Measurements from ENCODE around the gene NUP210.

Gene NUP210

DNA sequence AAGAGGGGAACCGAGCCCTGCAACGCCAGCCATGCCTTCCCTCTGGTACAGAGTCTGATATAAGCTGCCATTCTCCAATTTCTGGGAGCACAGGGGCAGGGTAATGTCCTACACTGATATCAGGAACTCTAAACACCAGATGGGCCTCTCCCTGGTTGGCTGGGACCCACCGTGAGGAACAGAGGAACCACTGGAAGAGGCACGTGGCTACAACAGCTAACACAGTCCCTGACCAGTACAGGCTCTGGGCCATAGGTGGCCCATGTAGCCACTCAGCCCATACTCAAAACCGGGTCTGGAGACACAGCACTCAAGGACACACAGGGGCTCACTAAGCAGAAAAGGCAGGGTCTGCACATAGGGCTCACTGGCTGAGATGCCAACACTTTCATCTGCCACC is 13.9 kb downstream of the NUP210 start:
- Histone ChIP-seq H3K27me3 (ENCODE audit: insufficient read depth, low read length, poor library complexity) (no peaks in the 10 kb centered on the region), H3K36me3 (ENCODE audit: insufficient read depth, low read length) (peaks cover 72% of the 10 kb centered on the region), H3K9me3 (ENCODE audit: insufficient read depth, low read length, severe bottlenecking) (peaks cover 9% of the 10 kb centered on the region), H2AFZ (ENCODE audit: low read depth, low read length) (no peak overlapping the region), H4K20me1 (ENCODE audit: insufficient read depth, low read length) (peaks cover 78% of the 10 kb centered on the region), H3K9ac (ENCODE audit: low read depth, low read length) (no peak overlapping the region), H3K4me2 (ENCODE audit: insufficient read depth, low read length) (no peak overlapping the region), H3K79me2 (ENCODE audit: insufficient read depth, low read length) (peaks cover 100% of the 10 kb centered on the region), H3K27ac (ENCODE audit: low read length) (peak overlapping the region; percentile 55), H3K4me3 (ENCODE audit: low read depth in 1 of 2, low read length in 2 of 2) (no peak overlapping the region), H3K4me1 (ENCODE audit: insufficient read depth, low read length) (no peaks in the 10 kb centered on the region)
- ATAC-seq (ENCODE audit: insufficient read depth, low read depth) (no peak), DNase-seq (no peak)
- TF ChIP-seq, protein P1, sequence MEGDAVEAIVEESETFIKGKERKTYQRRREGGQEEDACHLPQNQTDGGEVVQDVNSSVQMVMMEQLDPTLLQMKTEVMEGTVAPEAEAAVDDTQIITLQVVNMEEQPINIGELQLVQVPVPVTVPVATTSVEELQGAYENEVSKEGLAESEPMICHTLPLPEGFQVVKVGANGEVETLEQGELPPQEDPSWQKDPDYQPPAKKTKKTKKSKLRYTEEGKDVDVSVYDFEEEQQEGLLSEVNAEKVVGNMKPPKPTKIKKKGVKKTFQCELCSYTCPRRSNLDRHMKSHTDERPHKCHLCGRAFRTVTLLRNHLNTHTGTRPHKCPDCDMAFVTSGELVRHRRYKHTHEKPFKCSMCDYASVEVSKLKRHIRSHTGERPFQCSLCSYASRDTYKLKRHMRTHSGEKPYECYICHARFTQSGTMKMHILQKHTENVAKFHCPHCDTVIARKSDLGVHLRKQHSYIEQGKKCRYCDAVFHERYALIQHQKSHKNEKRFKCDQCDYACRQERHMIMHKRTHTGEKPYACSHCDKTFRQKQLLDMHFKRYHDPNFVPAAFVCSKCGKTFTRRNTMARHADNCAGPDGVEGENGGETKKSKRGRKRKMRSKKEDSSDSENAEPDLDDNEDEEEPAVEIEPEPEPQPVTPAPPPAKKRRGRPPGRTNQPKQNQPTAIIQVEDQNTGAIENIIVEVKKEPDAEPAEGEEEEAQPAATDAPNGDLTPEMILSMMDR (IDR thresholded peaks at IDR 0.05; ENCODE audit: borderline replicate concordance, extremely low read depth, low read length, poor library complexity, severe bottlenecking): no peak
- TF ChIP-seq EZH2 (IDR thresholded peaks at IDR 0.05; ENCODE audit: borderline replicate concordance, low read depth, low read length, severe bottlenecking): no peak

- no peak for ATAC-seq (ENCODE audit: insufficient read depth, low read depth)
- H3K4me1 ChIP-seq (ENCODE audit: insufficient read depth, low read length): no peaks in the 10 kb centered on the region
- no peak for TF ChIP-seq EZH2 (IDR thresholded peaks at IDR 0.05; ENCODE audit: borderline replicate concordance, low read depth, low read length, severe bottlenecking)
- TF ChIP-seq, protein P1 (IDR thresholded peaks at IDR 0.05; ENCODE audit: borderline replicate concordance, extremely low read depth, low read length, poor library complexity, severe bottlenecking): no peak
- peaks cover 80% of the 10 kb centered on the region for H4K20me1 ChIP-seq (ENCODE audit: insufficient read depth, low read length)
- H3K27ac ChIP-seq (ENCODE audit: low read length): no peak overlapping the region
- no peak overlapping the region for H3K4me2 ChIP-seq (ENCODE audit: insufficient read depth, low read length)
- no peak overlapping the region for H3K9ac ChIP-seq (ENCODE audit: low read depth, low read length)
- no peak for DNase-seq
- peaks cover 100% of the 10 kb centered on the region for H3K79me2 ChIP-seq (ENCODE audit: insufficient read depth, low read length)
- no peaks in the 10 kb centered on the region for H3K27me3 ChIP-seq (ENCODE audit: insufficient read depth, low read length, poor library complexity)
- peaks cover 9% of the 10 kb centered on the region for H3K9me3 ChIP-seq (ENCODE audit: insufficient read depth, low read length, severe bottlenecking)
- no peak overlapping the region for H2AFZ ChIP-seq (ENCODE audit: low read depth, low read length)
- no peak overlapping the region for H3K4me3 ChIP-seq (ENCODE audit: low read depth in 1 of 2, low read length in 2 of 2)
- peaks cover 74% of the 10 kb centered on the region for H3K36me3 ChIP-seq (ENCODE audit: insufficient read depth, low read length)
These were observed 14.5 kb downstream of the NUP210 start for GRCh38 chr3:13405614-13406013.

DNA sequence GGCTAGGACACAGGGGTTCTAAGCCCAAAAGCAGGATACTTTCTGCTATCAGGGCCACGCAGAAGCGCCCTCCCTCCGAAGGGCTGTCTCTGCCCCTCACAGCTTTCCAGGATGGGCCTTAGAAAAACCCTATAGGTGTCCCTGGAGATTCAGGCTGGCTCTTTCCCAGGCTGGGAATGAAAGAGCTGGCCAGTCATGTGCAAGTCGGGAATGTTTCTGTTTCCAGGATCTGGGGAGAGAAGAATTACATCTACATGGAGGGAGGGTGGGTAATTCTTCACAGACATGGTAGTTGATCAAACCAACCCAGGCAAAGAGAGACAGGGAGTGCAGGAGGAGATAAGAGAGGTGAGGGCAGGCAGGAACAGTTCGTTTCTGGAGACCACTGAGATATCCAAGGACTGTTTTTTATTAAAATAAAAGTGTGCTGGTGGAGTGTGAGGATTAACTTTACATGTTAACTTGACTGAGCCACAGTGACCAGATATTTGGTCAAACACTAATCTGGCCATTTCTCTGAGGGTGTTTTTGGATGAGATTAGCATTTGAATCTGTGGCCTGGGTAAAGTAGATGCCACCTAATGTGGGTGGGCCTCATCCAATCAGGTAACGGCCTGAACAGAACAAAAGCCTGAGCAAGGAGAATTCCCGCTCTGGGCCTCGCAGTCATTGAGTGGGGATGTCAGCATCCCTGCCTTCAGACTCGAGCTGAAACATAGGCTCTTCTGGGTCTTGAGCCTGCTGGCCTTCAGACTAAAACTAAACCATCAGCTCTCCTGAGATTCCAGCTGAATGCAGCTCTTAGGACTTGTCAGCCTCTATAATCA is 15.3 kb downstream of the NUP210 start:
- H3K4me2 ChIP-seq (ENCODE audit: insufficient read depth, low read length): no peak overlapping the region
- H2AFZ ChIP-seq (ENCODE audit: low read depth, low read length): no peak overlapping the region
- DNase-seq (no peak), ATAC-seq (ENCODE audit: insufficient read depth, low read depth) (no peak)
- peaks cover 100% of the 10 kb centered on the region for H3K79me2 ChIP-seq (ENCODE audit: insufficient read depth, low read length)
- peaks cover 9% of the 10 kb centered on the region for H3K9me3 ChIP-seq (ENCODE audit: insufficient read depth, low read length, severe bottlenecking)
- H3K4me1 ChIP-seq (ENCODE audit: insufficient read depth, low read length): no peaks in the 10 kb centered on the region
- H4K20me1 ChIP-seq (ENCODE audit: insufficient read depth, low read length): peaks cover 88% of the 10 kb centered on the region
- peak overlapping the region; percentile 35; the same call in 1 of the 2 replicates for H3K27ac ChIP-seq (ENCODE audit: low read length)
- TF ChIP-seq, protein P1 (IDR thresholded peaks at IDR 0.05; ENCODE audit: borderline replicate concordance, extremely low read depth, low read length, poor library complexity, severe bottlenecking): no peak
- TF ChIP-seq EZH2 (IDR thresholded peaks at IDR 0.05; ENCODE audit: borderline replicate concordance, low read depth, low read length, severe bottlenecking): no peak
- H3K4me3 ChIP-seq (ENCODE audit: low read depth in 1 of 2, low read length in 2 of 2): no peak overlapping the region
- H3K36me3 ChIP-seq (ENCODE audit: insufficient read depth, low read length): peaks cover 77% of the 10 kb centered on the region
- no peak overlapping the region for H3K9ac ChIP-seq (ENCODE audit: low read depth, low read length)
- H3K27me3 ChIP-seq (ENCODE audit: insufficient read depth, low read length, poor library complexity): no peaks in the 10 kb centered on the region
